PFSK-1 (cell line): ENCODE results near the gene CD226.

Experiments
- FOXP2 ChIP-seq: optimal IDR thresholded peaks from 2 replicates; pipeline ENCODE3; 2011; ENCODE audit warnings: borderline replicate concordance, control low read depth, inconsistent platforms; ENCODE audit not compliant: insufficient read depth; ENCODE audit errors: extremely low read length, extremely low read depth
- POLR2AphosphoS5 ChIP-seq: IDR thresholded peaks from 2 replicates; pipeline ENCODE4 v1.6.1; 2012; ENCODE audit warnings: low read depth, mild to moderate bottlenecking, control low read depth, low read length, moderate library complexity
- SIN3A ChIP-seq: IDR thresholded peaks from 2 replicates; pipeline ENCODE4 v1.6.1; 2012; ENCODE audit warnings: mild to moderate bottlenecking, low read length, moderate library complexity, borderline replicate concordance; ENCODE audit not compliant: insufficient read depth
- TAF1 ChIP-seq: IDR thresholded peaks from 2 replicates; pipeline ENCODE4 v1.6.1; 2012; ENCODE audit warnings: low read length, control low read depth, borderline replicate concordance; ENCODE audit not compliant: insufficient read depth
- TF ChIP-seq, protein P1 (sequence below), 2 experiments: IDR thresholded peaks; 2 replicates each; pipeline versions ENCODE4 v1.6.1 to v1.8.0; 2011 to 2012; ENCODE audit warnings: low read depth in 2 of 2, low read length in 2 of 2, control low read depth in 1 of 2, inconsistent platforms in 1 of 2, mild to moderate bottlenecking in 1 of 2, moderate library complexity in 1 of 2; ENCODE audit not compliant: insufficient read depth in 1 of 2

GRCh38 chr18:69944436-69944835 is 3.2 kb downstream of the CD226 start:
- no peak for TF ChIP-seq SIN3A
- TF ChIP-seq, protein P1, sequence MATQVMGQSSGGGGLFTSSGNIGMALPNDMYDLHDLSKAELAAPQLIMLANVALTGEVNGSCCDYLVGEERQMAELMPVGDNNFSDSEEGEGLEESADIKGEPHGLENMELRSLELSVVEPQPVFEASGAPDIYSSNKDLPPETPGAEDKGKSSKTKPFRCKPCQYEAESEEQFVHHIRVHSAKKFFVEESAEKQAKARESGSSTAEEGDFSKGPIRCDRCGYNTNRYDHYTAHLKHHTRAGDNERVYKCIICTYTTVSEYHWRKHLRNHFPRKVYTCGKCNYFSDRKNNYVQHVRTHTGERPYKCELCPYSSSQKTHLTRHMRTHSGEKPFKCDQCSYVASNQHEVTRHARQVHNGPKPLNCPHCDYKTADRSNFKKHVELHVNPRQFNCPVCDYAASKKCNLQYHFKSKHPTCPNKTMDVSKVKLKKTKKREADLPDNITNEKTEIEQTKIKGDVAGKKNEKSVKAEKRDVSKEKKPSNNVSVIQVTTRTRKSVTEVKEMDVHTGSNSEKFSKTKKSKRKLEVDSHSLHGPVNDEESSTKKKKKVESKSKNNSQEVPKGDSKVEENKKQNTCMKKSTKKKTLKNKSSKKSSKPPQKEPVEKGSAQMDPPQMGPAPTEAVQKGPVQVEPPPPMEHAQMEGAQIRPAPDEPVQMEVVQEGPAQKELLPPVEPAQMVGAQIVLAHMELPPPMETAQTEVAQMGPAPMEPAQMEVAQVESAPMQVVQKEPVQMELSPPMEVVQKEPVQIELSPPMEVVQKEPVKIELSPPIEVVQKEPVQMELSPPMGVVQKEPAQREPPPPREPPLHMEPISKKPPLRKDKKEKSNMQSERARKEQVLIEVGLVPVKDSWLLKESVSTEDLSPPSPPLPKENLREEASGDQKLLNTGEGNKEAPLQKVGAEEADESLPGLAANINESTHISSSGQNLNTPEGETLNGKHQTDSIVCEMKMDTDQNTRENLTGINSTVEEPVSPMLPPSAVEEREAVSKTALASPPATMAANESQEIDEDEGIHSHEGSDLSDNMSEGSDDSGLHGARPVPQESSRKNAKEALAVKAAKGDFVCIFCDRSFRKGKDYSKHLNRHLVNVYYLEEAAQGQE (IDR thresholded peaks at IDR 0.05; ENCODE audit: insufficient read depth in 1 of 2, low read depth in 2 of 2, low read length in 2 of 2), result no peak
- no peak for TF ChIP-seq POLR2AphosphoS5
- no peak for TF ChIP-seq FOXP2
- no peak for TF ChIP-seq TAF1
